Peyer's patch (tissue), 4 donors: Measurements from ENCODE around the gene NPHP3.

Source experiments
- POLR2A ChIP-seq, 2 donors: fragments of 450-650 bp; IDR thresholded peaks; one replicate each; pipeline ENCODE4 v1.5.1; 2017; ENCODE audit warnings: antibody characterized with exemption in 2 of 2, mild to moderate bottlenecking in 2 of 2, moderate library complexity in 2 of 2
- TF ChIP-seq, protein P1 (sequence below), 6 experiments: fragments of 450-650 bp in 4 of 6; fragments of 200-600 bp in 2 of 6; sonication (generic) in 1 of 6; IDR thresholded peaks; one replicate each; pipeline ENCODE4 v1.5.1; 2017 to 2019; ENCODE audit warnings: antibody characterized with exemption in 6 of 6, mild to moderate bottlenecking in 3 of 6, moderate library complexity in 1 of 6

DNA sequence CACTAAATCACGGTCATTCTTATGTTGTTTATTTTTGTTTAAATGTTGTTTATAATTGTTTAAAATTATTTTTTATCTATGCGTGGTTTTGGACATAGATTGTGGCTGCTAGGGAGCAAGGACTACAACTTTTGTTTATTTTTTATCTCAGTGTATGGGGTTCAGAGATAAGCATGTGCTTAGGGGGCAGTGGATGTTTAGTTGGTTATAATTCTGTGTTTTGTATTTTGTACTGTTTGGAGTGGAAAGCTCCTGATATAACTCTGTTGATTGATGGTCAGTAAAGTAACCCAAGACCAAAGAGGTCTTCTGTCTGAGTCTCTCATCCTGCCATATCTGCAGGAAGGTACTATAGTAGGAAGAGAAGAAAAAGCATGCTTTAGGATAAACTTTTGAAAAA is 36.5 kb upstream of the NPHP3 start:
- TF ChIP-seq, protein P1, sequence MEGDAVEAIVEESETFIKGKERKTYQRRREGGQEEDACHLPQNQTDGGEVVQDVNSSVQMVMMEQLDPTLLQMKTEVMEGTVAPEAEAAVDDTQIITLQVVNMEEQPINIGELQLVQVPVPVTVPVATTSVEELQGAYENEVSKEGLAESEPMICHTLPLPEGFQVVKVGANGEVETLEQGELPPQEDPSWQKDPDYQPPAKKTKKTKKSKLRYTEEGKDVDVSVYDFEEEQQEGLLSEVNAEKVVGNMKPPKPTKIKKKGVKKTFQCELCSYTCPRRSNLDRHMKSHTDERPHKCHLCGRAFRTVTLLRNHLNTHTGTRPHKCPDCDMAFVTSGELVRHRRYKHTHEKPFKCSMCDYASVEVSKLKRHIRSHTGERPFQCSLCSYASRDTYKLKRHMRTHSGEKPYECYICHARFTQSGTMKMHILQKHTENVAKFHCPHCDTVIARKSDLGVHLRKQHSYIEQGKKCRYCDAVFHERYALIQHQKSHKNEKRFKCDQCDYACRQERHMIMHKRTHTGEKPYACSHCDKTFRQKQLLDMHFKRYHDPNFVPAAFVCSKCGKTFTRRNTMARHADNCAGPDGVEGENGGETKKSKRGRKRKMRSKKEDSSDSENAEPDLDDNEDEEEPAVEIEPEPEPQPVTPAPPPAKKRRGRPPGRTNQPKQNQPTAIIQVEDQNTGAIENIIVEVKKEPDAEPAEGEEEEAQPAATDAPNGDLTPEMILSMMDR (IDR thresholded peaks at IDR 0.05) = no peak
- no peak for TF ChIP-seq POLR2A (IDR thresholded peaks at IDR 0.05)
